ENCODE measurements around the gene AGPAT1. TPM values are rescaled to one million over a fixed set of nuclear protein-coding genes. Genes with fewer than 3 reads are reported as not detected.

AGPAT1 gene
- total RNA-seq, 1 experiment from 2014 or later, result 55.6 TPM

GRCh38 chr6:32183030-32183429 is 7.1 kb upstream of the AGPAT1 start:
- Histone ChIP-seq H3K9me2 (ENCODE audit: insufficient read depth) (no peaks in the 10 kb centered on the region), H3K36me3 (ENCODE audit: control insufficient read depth in 1 of 2, insufficient read depth in 2 of 2, low read length in 2 of 2) (peaks cover 10 to 13% of the 10 kb centered on the region in 2 experiments; a peak in 3 of 4 replicates), H3K4me2 (ENCODE audit: low read length) (no peak overlapping the region), H3K27ac (ENCODE audit: low read depth, low read length) (peak overlapping the region; percentile 17; the same call in 1 of the 2 replicates), H3K9me3 (ENCODE audit: control insufficient read depth in 1 of 2, insufficient read depth in 1 of 2, low read depth in 1 of 2, low read length in 2 of 2) (no peaks in the 10 kb centered on the region), H3K4me1 (ENCODE audit: control insufficient read depth in 1 of 2, insufficient read depth in 2 of 2, low read length in 2 of 2) (peaks cover 4 to 29% of the 10 kb centered on the region in 2 experiments; a peak in 3 of 4 replicates), H3K79me2 (ENCODE audit: insufficient read depth, low read length) (peaks cover 8% of the 10 kb centered on the region; the same call in 1 of the 2 replicates), H3K9ac (ENCODE audit: low read length) (no peak overlapping the region), H4K20me1 (ENCODE audit: insufficient read depth) (no peaks in the 10 kb centered on the region), H3K4me3 (replicated peaks in 1 of 2; ENCODE audit: low read depth in 1 of 2, low read length in 2 of 2) (no peak overlapping the region), H2AFZ (ENCODE audit: low read depth, low read length, poor library complexity, severe bottlenecking) (no peak overlapping the region), H3K27me3 (ENCODE audit: insufficient read depth, low read length) (no peaks in the 10 kb centered on the region)
- DNase-seq (ENCODE audit: low read depth, low spot score) (no peak), ATAC-seq (no peak)
- RAD21 ChIA-PET (ENCODE audit: low non-redundant PET in 1 of 2, low total read pairs in 2 of 2, uncharacterized antibody in 2 of 2, unreplicated experiment in 2 of 2), result no interaction called here
- no peak for TF ChIP-seq CBX3 (IDR thresholded peaks at IDR 0.05; ENCODE audit: low read depth)
- no peak for TF ChIP-seq EZH2phosphoT487 (IDR thresholded peaks at IDR 0.05; ENCODE audit: borderline replicate concordance)
- BruUV-seq (replicated peaks), result no TSS peak
- CTCF ChIA-PET, result no interaction called here
- POLR2A ChIA-PET, result interaction anchor here (0.6 kb wide), 1 partner anchor 517 kb away, joined by 4 read pairs; no protein-coding TSS in a partner anchor
- intact Hi-C loops (cut with micrococcal nuclease), result no loop called here

GRCh38 chr6:32182555-32182981 is 6.7 kb upstream of the AGPAT1 start:
- Histone ChIP-seq H4K20me1 (ENCODE audit: insufficient read depth) (no peaks in the 10 kb centered on the region), H3K4me1 (ENCODE audit: control insufficient read depth in 1 of 2, insufficient read depth in 2 of 2, low read length in 2 of 2) (peaks cover 4 to 34% of the 10 kb centered on the region in 2 experiments; a peak in 3 of 4 replicates), H3K27ac (ENCODE audit: low read depth, low read length) (no peak overlapping the region; the same call in 1 of the 2 replicates), H2AFZ (ENCODE audit: low read depth, low read length, poor library complexity, severe bottlenecking) (no peak overlapping the region), H3K36me3 (ENCODE audit: control insufficient read depth in 1 of 2, insufficient read depth in 2 of 2, low read length in 2 of 2) (peaks cover 10 to 13% of the 10 kb centered on the region in 2 experiments; a peak in 3 of 4 replicates), H3K4me3 (replicated peaks in 1 of 2; ENCODE audit: low read depth in 1 of 2, low read length in 2 of 2) (no peak overlapping the region), H3K9me3 (ENCODE audit: control insufficient read depth in 1 of 2, insufficient read depth in 1 of 2, low read depth in 1 of 2, low read length in 2 of 2) (no peaks in the 10 kb centered on the region), H3K9me2 (ENCODE audit: insufficient read depth) (no peaks in the 10 kb centered on the region), H3K9ac (ENCODE audit: low read length) (no peak overlapping the region), H3K4me2 (ENCODE audit: low read length) (no peak overlapping the region), H3K27me3 (ENCODE audit: insufficient read depth, low read length) (no peaks in the 10 kb centered on the region), H3K79me2 (ENCODE audit: insufficient read depth, low read length) (peaks cover 8% of the 10 kb centered on the region; the same call in 1 of the 2 replicates)
- RAD21 ChIA-PET (ENCODE audit: low non-redundant PET in 1 of 2, low total read pairs in 2 of 2, uncharacterized antibody in 2 of 2, unreplicated experiment in 2 of 2), result no interaction called here
- CTCF ChIA-PET, result no interaction called here
- POLR2A ChIA-PET, result interaction anchor here (0.6 to 1.3 kb wide), 3 partner anchors 8 to 517 kb away, joined by 3 to 4 read pairs (median 4); partner anchors contain the start of gene PBX2
- TF ChIP-seq POLR2AphosphoS5 (IDR thresholded peaks at IDR 0.05; ENCODE audit: low read depth, low read length), result no peak
- TF ChIP-seq EZH2 (IDR thresholded peaks at IDR 0.05), result no peak
- no peak for TF ChIP-seq SIN3A (IDR thresholded peaks at IDR 0.05; ENCODE audit: low read depth)
- no peak for TF ChIP-seq CBX3 (IDR thresholded peaks at IDR 0.05; ENCODE audit: low read depth)
- no peak for TF ChIP-seq SP1 (IDR thresholded peaks at IDR 0.05; ENCODE audit: low read depth)
- no peak for TF ChIP-seq JUND (IDR thresholded peaks at IDR 0.05)
- no peak for TF ChIP-seq CTCF (IDR thresholded peaks at IDR 0.05 in 2 of 3, conservative IDR thresholded peaks at IDR 0.05 in 1 of 3; ENCODE audit: borderline replicate concordance in 1 of 3, insufficient read depth in 1 of 3, low read depth in 2 of 3, low read length in 2 of 3)
- no peak for TF ChIP-seq EZH2phosphoT487 (IDR thresholded peaks at IDR 0.05; ENCODE audit: borderline replicate concordance)
- TF ChIP-seq FOSL1 (IDR thresholded peaks at IDR 0.05; ENCODE audit: low read depth), result no peak
- intact Hi-C loops (cut with micrococcal nuclease), result no loop called here
- DNase-seq (ENCODE audit: low read depth, low spot score) (no peak), ATAC-seq (no peak)
- no TSS peak for BruUV-seq (replicated peaks)

Measured in HCT116 (cell line).